SK-N-MC (cell line): ENCODE measurements around the gene AK4.

Experiments
- FOXP2 ChIP-seq: optimal IDR thresholded peaks from 2 replicates; pipeline ENCODE3; 2011; ENCODE audit warnings: mild to moderate bottlenecking, moderate library complexity; ENCODE audit not compliant: insufficient read depth; ENCODE audit errors: extremely low read length, control extremely low read depth
- POLR2AphosphoS5 ChIP-seq: IDR thresholded peaks from 2 replicates; pipeline ENCODE4 v1.6.1; 2012; ENCODE audit warnings: mild to moderate bottlenecking, low read depth, low read length, borderline replicate concordance

DNA sequence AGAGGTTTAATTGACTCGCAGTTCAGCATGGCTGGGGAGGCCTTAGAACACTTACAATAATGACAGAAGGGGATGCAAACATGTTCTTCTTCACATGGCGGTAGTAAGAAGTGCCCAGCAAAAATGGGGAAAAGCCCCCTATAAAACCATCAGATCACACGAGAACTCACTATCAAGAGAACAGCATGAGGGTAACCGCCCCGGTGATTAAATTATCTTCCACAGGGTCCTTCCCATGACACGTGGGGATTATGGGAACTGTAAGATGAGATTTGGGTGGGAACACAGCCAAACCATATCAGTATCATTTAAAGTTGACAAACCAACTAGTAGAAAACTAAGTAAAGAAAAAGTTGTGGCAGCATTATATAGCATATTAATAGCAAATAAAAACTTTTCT lies 90.0 kb downstream of the AK4 start:
- no peak for TF ChIP-seq FOXP2
- TF ChIP-seq POLR2AphosphoS5 = no peak
